Measurements from ENCODE around the gene OSBPL6. TPM values are rescaled to one million over a fixed set of nuclear protein-coding genes. Genes with fewer than 3 reads are reported as not detected.
A peak's percentile ranks its signal among the peaks of the same experiment; 100 is the strongest.

OSBPL6 gene
- total RNA-seq, 2 donors from 2014 or later: 5.5 to 6.1 TPM

DNA sequence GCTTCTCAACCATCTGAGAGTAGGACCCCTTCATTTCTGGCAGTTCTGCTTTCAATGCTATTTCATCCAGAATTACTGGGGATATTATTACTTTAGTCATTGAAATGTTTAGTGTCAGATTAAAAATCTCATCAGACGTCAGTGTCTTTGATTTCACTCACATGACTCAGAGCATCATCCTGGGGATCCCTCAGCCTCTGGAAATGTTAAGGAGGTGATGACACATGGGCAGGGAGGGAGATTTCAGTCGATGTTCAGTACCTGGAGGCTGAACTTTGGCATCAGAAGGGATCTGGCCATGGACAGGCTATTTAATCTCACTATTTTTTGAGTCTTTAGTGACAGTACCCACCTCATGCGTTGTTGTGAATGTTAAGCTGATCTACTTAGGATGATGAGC is 39.1 kb downstream of the OSBPL6 start:
- ATAC-seq (replicated peaks in 1 of 2): no peak
- Mint-ChIP-seq H3K9me3 (no peaks in the 10 kb centered on the region), H3K36me3 (ENCODE audit: insufficient read depth in 2 of 2) (no peaks in the 10 kb centered on the region), H3K4me3 (no peak overlapping the region), H3K4me1 (ENCODE audit: low read depth) (no peaks in the 10 kb centered on the region), H3K27ac (no peak overlapping the region), H3K27me3 (ENCODE audit: low read depth) (peaks cover 9% of the 10 kb centered on the region)
- DNase-seq: no peak

DNA sequence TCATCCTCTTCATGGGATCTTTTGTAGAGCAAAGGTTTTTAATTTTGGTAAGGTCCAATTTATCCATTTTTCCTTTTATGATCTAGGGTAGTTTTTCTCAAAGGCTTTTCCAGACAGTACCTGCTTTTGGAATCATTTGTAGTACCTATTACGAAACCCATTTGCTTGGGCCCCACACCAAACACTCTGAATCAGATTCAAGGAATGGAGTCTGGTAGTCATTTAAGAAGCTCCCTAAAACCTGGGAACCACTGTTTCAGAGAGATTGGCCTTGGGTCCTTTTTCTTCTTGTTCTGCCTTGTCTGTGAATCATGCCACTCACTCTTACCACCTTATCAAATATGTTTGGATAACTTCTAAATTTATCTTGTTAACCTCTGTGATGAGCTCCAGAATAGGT is 40.3 kb downstream of the OSBPL6 start:
- no peak overlapping the region for H3K27ac Mint-ChIP-seq
- DNase-seq: no peak
- H3K36me3 Mint-ChIP-seq (ENCODE audit: insufficient read depth in 2 of 2): no peaks in the 10 kb centered on the region
- H3K4me1 Mint-ChIP-seq (ENCODE audit: low read depth): no peaks in the 10 kb centered on the region
- no peaks in the 10 kb centered on the region for H3K9me3 Mint-ChIP-seq
- no peak for ATAC-seq (replicated peaks in 1 of 2)
- H3K27me3 Mint-ChIP-seq (ENCODE audit: low read depth): peaks cover 9% of the 10 kb centered on the region
- no peak overlapping the region for H3K4me3 Mint-ChIP-seq

DNA sequence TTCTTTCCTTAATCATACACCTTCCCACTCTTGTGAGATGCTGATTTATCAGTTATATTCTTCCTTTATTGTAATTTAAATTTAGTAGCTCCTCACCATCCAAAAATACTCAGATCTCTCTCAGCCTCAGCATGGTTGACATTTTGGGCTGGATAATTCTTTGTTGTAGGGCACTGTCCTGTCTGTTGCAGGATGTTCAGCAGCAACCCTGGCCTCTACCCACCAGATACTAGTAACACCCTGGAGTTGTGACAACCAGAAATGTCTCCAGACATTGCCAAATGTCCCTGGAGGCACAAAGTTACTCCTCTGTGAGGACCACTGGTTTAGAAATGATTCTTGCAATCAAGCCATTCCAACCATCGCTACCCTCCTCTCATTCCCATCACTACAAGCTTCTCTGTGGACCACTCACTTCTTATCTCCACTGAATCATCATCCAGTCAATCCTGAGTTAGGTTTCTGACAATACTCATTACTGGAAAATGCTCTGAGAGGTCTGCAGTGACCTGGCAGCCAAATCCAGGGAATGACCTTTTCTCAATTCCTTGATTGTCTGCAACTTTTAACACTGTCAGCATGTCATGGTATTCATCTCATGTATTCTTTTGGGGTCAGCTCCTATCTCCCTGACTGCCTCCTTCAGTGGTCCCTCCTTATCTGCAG is 43.3 kb downstream of the OSBPL6 start:
- no peak overlapping the region for H3K4me3 Mint-ChIP-seq
- H3K4me1 Mint-ChIP-seq (ENCODE audit: low read depth): no peaks in the 10 kb centered on the region
- H3K27me3 Mint-ChIP-seq (ENCODE audit: low read depth): peaks cover 9% of the 10 kb centered on the region
- H3K27ac Mint-ChIP-seq: no peak overlapping the region
- DNase-seq (no peak), ATAC-seq (replicated peaks in 1 of 2) (no peak)
- H3K9me3 Mint-ChIP-seq: no peaks in the 10 kb centered on the region
- no peaks in the 10 kb centered on the region for H3K36me3 Mint-ChIP-seq (ENCODE audit: insufficient read depth in 2 of 2)

DNA sequence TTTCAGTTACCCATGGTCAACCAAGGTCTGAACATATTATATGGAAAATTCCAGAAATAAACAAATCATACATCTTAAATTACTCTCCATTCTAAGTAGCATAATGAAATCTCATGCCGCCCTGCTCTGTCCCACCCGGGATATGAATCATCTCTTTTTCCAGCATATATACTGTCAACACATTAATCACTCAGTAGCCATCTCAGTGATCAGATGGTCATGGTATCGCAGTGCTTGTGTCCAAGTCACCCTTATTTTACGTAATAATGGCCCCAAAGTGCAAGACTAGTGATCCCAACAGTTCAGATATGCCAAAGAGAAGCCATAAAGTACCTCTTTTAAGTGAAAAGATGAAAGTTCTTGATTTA is 43.8 kb downstream of the OSBPL6 start:
- DNase-seq: no peak
- ATAC-seq (replicated peaks in 1 of 2): no peak
- Mint-ChIP-seq H3K4me3 (no peak overlapping the region), H3K27ac (no peak overlapping the region), H3K36me3 (ENCODE audit: insufficient read depth in 2 of 2) (no peaks in the 10 kb centered on the region), H3K4me1 (ENCODE audit: low read depth) (no peaks in the 10 kb centered on the region), H3K27me3 (ENCODE audit: low read depth) (peaks cover 9% of the 10 kb centered on the region), H3K9me3 (no peaks in the 10 kb centered on the region)

DNA sequence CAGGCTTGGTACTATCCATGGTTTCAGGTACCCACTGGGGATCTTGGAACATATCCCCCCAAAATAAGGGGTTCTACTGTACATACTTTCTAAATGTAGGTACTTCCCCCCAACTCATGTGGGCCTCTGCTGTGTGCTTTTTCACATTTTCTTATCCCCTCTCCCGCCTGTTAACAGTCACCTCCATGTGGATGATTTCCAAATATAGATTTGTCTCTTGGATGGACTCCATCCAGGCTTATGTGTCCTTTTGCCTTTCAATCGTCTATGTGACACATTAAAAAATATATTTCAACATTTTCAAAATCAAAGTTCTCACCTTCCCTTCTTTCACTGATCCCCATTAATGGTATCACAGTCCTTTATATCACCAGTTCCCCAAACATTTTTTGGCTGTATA is 44.4 kb downstream of the OSBPL6 start:
- H3K4me3 Mint-ChIP-seq: no peak overlapping the region
- no peak for DNase-seq
- no peak overlapping the region for H3K27ac Mint-ChIP-seq
- no peaks in the 10 kb centered on the region for H3K4me1 Mint-ChIP-seq (ENCODE audit: low read depth)
- ATAC-seq (replicated peaks in 1 of 2): no peak
- no peaks in the 10 kb centered on the region for H3K36me3 Mint-ChIP-seq (ENCODE audit: insufficient read depth in 2 of 2)
- no peaks in the 10 kb centered on the region for H3K9me3 Mint-ChIP-seq
- peaks cover 9% of the 10 kb centered on the region for H3K27me3 Mint-ChIP-seq (ENCODE audit: low read depth)

DNA sequence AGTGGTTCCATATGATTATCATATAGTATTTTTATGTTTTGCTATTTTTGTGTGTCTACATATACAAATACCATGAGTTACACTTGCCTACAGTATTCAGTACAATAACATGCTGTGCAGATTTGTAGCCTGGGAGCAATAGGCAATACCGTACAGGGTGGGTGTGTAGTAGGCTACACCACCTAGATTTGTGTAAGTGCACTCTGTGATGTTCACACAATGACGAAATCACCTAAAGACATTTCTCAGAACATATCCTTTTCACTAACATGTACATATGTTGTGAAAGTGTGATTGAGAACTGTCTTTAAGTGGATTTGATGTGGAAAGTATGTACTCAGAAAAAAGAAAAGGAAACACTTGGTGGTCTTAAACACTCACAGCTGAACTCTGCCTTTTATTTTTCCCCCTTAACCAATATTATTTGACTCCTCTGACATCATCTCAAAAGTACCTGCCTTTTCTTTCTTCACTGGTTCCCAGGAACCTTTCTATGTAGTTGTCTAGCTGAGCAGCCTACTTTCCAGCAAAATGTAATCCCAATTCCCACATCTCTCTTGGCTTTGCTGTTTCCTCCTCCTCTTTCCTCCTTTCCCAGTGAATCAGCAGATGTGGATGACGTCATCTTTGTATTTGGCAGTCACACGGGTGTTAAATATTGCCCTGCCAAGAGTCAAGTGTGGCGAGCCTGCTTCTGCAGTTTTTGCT is 47.7 kb downstream of the OSBPL6 start:
- Mint-ChIP-seq H3K4me3 (no peak overlapping the region), H3K4me1 (ENCODE audit: low read depth) (no peaks in the 10 kb centered on the region), H3K9me3 (no peaks in the 10 kb centered on the region), H3K27ac (no peak overlapping the region), H3K36me3 (ENCODE audit: insufficient read depth in 2 of 2) (no peaks in the 10 kb centered on the region), H3K27me3 (ENCODE audit: low read depth) (peaks cover 10% of the 10 kb centered on the region)
- DNase-seq (no peak), ATAC-seq (replicated peaks in 1 of 2) (peak in 1 of 2 donors; percentile 48)

DNA sequence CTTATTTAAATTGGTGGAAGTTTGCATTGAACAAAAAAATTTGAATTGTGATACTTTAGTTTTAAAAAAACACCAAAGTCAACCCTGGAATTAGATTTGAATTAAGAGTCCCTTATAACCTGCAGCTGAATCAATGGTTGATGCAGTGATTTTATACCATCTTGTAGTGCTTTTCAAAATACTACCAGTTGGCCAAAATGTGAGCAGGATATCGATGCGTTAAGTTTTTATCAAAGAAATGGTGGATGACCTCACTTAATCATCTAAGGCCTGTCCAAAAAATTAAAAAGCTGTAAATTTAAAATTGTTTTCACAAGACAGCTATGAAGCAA is 48.2 kb downstream of the OSBPL6 start:
- Mint-ChIP-seq H3K27me3 (ENCODE audit: low read depth) (peaks cover 13% of the 10 kb centered on the region), H3K4me1 (ENCODE audit: low read depth) (no peaks in the 10 kb centered on the region), H3K9me3 (no peaks in the 10 kb centered on the region), H3K36me3 (ENCODE audit: insufficient read depth in 2 of 2) (no peaks in the 10 kb centered on the region), H3K27ac (no peak overlapping the region), H3K4me3 (no peak overlapping the region)
- DNase-seq: no peak
- ATAC-seq (replicated peaks in 1 of 2): no peak

DNA sequence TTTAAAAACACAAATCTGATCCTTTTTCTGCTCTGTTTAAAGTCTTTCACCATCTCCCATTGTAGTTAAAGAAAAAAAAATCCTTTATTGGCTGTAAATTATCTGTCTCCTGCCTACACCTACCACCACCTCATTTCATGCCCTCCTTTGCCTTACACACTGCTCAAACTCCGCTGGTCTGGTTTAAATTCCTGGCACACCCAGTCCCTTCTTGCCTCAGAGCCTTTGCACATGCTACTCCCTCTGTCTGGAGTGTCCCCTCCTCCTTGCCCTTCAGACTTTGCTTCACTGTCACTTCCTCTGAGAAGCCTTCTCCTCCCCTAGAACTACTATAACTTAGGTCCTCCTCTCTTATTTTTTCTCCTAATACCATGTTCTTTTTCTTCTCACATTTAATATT is 49.6 kb downstream of the OSBPL6 start:
- H3K4me1 Mint-ChIP-seq (ENCODE audit: low read depth): no peaks in the 10 kb centered on the region
- no peak overlapping the region for H3K27ac Mint-ChIP-seq
- H3K4me3 Mint-ChIP-seq: no peak overlapping the region
- peaks cover 13% of the 10 kb centered on the region for H3K27me3 Mint-ChIP-seq (ENCODE audit: low read depth)
- H3K9me3 Mint-ChIP-seq: no peaks in the 10 kb centered on the region
- no peaks in the 10 kb centered on the region for H3K36me3 Mint-ChIP-seq (ENCODE audit: insufficient read depth in 2 of 2)
- ATAC-seq (replicated peaks in 1 of 2): no peak
- DNase-seq: no peak

DNA sequence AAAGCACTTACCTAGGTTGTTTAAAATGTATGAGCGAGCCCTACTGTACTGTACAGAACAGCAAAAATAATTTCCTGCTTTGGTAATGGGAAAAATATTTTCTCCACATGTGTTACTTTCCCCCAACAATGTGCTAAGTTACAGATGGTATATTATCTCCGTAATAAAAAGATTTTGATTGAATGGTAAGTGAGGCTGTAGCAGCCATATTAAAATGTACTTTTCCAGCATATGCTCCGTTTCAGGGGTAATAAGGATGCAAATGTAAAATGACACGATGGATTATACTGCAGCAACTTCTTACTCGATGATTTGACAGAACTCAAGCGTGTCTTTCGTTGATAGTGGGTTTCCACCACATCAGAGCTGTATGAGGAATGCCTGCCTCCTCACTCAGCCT is 50.5 kb downstream of the OSBPL6 start:
- ATAC-seq (replicated peaks in 1 of 2) (no peak), DNase-seq (no peak)
- Mint-ChIP-seq H3K9me3 (no peaks in the 10 kb centered on the region), H3K36me3 (ENCODE audit: insufficient read depth in 2 of 2) (no peaks in the 10 kb centered on the region), H3K27me3 (ENCODE audit: low read depth) (peaks cover 13% of the 10 kb centered on the region), H3K4me1 (ENCODE audit: low read depth) (no peaks in the 10 kb centered on the region), H3K27ac (no peak overlapping the region), H3K4me3 (no peak overlapping the region)

DNA sequence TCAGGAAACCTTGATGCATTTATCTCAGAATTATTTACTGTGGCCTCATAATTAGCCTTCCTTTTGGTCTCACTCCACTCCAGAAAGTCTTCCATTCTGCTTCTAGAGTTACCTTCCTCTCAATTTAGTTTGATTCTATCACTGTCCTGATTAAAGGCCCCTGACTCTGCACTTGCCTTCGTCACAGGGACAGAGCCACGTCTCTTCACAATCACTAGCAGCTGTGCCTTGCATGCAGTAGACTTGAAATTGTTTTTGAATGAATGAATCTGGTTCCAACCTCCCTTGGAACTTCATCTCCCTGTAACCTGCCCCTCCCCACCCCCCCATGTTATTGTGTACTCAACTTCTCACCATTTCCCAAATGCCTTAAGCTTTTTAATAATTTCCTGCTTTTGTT is 52.4 kb downstream of the OSBPL6 start:
- DNase-seq (no peak), ATAC-seq (replicated peaks in 1 of 2) (no peak)
- H3K4me3 Mint-ChIP-seq: no peak overlapping the region
- no peaks in the 10 kb centered on the region for H3K36me3 Mint-ChIP-seq (ENCODE audit: insufficient read depth in 2 of 2)
- H3K9me3 Mint-ChIP-seq: no peaks in the 10 kb centered on the region
- H3K27ac Mint-ChIP-seq: no peak overlapping the region
- H3K4me1 Mint-ChIP-seq (ENCODE audit: low read depth): no peaks in the 10 kb centered on the region
- H3K27me3 Mint-ChIP-seq (ENCODE audit: low read depth): peaks cover 21% of the 10 kb centered on the region

DNA sequence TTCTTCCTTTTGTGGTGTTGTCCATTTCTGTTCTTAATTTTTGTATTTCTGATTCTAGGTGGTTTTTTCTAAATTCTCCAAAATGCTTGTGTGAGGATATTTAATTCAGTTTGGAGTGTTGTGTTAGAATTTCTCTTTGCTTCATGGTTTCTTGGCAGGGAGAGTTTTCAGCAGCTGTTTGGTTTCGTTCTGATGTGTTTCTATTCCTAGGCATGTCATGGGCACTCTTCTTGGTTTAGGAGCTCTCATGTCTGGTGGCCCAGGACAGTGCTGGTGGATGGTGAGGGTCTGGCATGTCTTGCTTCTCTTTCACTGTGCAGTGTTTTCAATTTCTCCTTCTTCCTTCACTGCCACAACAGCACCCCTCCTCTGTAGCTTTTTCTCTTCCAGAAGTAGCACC is 52.9 kb downstream of the OSBPL6 start:
- no peak overlapping the region for H3K4me3 Mint-ChIP-seq
- H3K27ac Mint-ChIP-seq: no peak overlapping the region
- no peaks in the 10 kb centered on the region for H3K4me1 Mint-ChIP-seq (ENCODE audit: low read depth)
- DNase-seq (no peak), ATAC-seq (replicated peaks in 1 of 2) (no peak)
- H3K9me3 Mint-ChIP-seq: no peaks in the 10 kb centered on the region
- H3K36me3 Mint-ChIP-seq (ENCODE audit: insufficient read depth in 2 of 2): no peaks in the 10 kb centered on the region
- H3K27me3 Mint-ChIP-seq (ENCODE audit: low read depth): peaks cover 21% of the 10 kb centered on the region

DNA sequence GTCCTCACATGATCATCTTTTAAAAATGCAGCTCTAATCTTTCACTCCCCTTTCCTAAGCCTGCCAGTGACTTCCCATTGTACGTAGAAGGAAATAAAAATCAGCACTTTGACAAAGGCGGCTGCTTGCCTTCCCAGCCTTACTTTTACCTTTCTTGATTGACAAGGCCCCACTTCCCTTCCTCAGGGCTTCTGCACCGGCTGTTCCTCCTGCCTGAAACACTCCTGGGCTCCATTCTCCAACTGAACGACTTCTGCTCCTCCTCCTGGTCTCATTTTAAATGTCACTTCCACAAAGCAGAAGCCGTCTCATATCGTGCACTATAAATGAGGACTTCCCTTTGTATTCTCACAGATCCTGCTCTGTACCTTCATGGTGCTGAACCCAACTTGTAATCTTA is 56.1 kb downstream of the OSBPL6 start:
- no peak overlapping the region for H3K27ac Mint-ChIP-seq
- H3K4me3 Mint-ChIP-seq: no peak overlapping the region
- no peak for ATAC-seq (replicated peaks in 1 of 2)
- no peak for DNase-seq
- H3K36me3 Mint-ChIP-seq (ENCODE audit: insufficient read depth in 2 of 2): no peaks in the 10 kb centered on the region
- no peaks in the 10 kb centered on the region for H3K4me1 Mint-ChIP-seq (ENCODE audit: low read depth)
- no peaks in the 10 kb centered on the region for H3K9me3 Mint-ChIP-seq
- H3K27me3 Mint-ChIP-seq (ENCODE audit: low read depth): peaks cover 21% of the 10 kb centered on the region

DNA sequence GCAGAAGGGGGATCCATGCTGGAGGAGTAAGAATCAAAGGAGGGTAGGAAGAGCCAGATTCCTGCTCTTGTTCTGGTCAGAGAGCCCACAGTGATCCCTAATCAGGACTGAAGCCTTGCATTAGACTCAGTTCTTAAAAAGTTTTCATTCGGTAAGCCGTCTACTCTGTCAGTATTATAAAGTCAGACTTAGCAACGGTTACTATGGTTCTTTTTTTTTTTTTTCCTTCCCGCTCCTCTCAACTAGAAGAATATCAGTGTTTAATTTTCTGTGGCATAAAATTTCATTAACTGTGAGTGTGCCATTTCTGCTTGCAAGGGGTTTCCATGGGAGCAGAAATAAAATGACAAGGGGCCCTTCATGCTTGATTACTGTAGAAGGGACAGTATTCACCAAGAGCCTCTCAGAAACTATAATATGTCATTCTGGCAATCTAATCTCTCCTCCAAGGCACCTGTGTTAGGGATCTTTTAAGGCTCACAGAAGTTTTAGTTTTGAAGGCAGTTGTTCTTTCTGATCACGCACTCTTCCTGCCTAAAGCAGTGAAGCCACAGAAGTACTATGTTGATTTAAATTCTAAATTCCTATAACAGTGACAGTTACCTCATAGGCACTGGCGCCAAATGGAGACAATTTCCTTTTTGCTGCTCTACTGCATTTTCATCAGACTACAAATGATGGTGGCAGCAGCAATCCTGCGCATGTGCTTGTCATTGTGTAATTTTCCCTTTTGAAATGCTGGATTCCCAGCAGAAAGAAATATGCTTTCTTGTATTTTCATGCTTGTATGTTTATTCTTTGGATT is 57.0 kb downstream of the OSBPL6 start:
- no peaks in the 10 kb centered on the region for H3K4me1 Mint-ChIP-seq (ENCODE audit: low read depth)
- no peak overlapping the region for H3K4me3 Mint-ChIP-seq
- DNase-seq (no peak), ATAC-seq (replicated peaks in 1 of 2) (no peak)
- no peaks in the 10 kb centered on the region for H3K9me3 Mint-ChIP-seq
- peaks cover 14% of the 10 kb centered on the region for H3K27me3 Mint-ChIP-seq (ENCODE audit: low read depth)
- H3K36me3 Mint-ChIP-seq (ENCODE audit: insufficient read depth in 2 of 2): no peaks in the 10 kb centered on the region
- no peak overlapping the region for H3K27ac Mint-ChIP-seq

Measured in activated T-cell treated with anti-CD3 and anti-CD28 coated beads, Interleukin-2, amount 50 U/mL, for 72 hours (primary cell).